ENCODE data around the gene ZYG11B. TPM values are rescaled to one million over a fixed set of nuclear protein-coding genes. Genes with fewer than 3 reads are reported as not detected.
"Not testable (repeated sequence)": the region's sequence is repeated elsewhere in the genome, so short reads cannot be mapped to it uniquely, and the experiment has no call there.

ZYG11B gene
- total RNA-seq, 2 donors from 2014 or later, result 20.5 to 26.6 TPM

DNA sequence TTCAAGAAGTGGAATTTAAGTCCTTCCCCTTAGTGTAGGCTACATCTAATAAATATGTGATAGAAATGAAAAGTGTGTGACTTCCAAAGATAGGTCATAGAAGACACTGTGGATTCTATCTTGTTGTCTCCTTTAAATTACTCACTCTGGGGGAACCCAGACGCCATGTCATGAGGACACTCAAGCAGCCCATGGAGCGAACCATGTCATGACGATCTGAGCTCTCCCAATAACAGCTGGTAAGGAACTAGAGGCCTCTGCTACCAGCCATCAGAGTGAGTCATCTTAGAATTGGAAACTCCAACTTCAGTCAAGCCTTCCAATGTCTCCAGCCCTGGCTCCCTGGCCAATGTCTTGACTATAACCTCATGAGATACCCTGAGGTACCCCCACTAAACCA lies 34.4 kb upstream of the ZYG11B start:
- no peak for DNase-seq
- Histone ChIP-seq H3K4me1 (no peaks in the 10 kb centered on the region), H3K27ac (no peak overlapping the region), H3K9ac (ENCODE audit: low read depth in 2 of 2, low read length in 2 of 2) (no peak overlapping the region), H3K36me3 (peaks cover 3% of the 10 kb centered on the region), H3K4me3 (no peak overlapping the region), H3K27me3 (no peaks in the 10 kb centered on the region), H3K9me3 (no peaks in the 10 kb centered on the region)
- TF ChIP-seq CTCF (IDR thresholded peaks at IDR 0.05), result no peak
- intact Hi-C loops (cut with DNase I), result loop anchor here (10.0 kb wide), 1 partner anchor 233 kb away; the partner anchor contains the start of genes ECHDC2 and SCP2

DNA sequence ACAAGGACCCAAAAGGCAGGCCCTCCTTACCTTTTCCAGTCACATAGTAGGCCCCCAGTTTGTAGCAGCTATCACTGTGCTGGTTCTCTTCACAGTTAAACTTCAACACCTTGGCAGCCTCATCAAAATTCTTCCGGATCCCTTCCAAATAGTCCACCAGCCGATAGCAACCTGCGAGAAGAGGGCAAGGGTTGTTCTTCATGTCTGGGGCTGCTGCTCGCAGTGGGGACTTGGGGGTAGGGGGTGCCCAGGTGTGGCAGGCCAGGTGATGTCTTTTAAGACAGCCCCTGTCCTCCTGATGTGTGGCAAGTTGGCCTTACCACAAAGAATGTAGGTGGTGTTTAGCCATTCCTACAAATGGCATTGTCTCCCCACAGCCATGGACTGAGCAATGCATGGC lies 33.6 kb upstream of the ZYG11B start:
- no peak overlapping the region for H3K4me3 ChIP-seq
- H3K36me3 ChIP-seq, result peaks cover 3% of the 10 kb centered on the region
- H3K27ac ChIP-seq, result no peak overlapping the region
- H3K27me3 ChIP-seq, result no peaks in the 10 kb centered on the region
- intact Hi-C loops (cut with DNase I), result loop anchor here (10.0 kb wide), 1 partner anchor 232 kb away; the partner anchor contains the start of genes ECHDC2 and SCP2
- DNase-seq, result no peak
- TF ChIP-seq CTCF (IDR thresholded peaks at IDR 0.05), result no peak
- H3K4me1 ChIP-seq, result no peaks in the 10 kb centered on the region
- no peak overlapping the region for H3K9ac ChIP-seq (ENCODE audit: low read depth in 2 of 2, low read length in 2 of 2)
- H3K9me3 ChIP-seq, result no peaks in the 10 kb centered on the region

DNA sequence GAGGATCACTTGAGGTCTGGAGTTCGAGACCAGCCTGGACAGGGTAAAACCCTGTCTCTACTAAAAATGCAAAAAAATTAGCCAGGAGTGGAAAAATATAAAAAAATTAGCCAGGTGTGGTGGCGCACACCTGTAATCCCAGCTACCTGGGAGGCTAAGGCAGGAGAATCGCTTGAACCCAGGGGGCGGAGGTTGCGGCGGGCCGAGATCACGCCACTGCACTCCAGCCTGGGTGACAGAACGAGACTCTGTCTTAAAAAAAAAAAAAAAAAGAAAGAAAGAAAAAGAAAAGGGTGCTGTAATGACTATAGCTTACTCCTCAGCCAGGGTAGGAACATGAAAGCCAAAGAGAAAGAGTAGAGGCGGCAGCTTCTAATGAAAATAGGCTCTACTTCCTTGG lies 32.9 kb upstream of the ZYG11B start:
- H3K27me3 ChIP-seq; H3K9ac ChIP-seq (ENCODE audit: low read depth in 2 of 2, low read length in 2 of 2); H3K36me3 ChIP-seq; H3K4me1 ChIP-seq; H3K4me3 ChIP-seq; H3K9me3 ChIP-seq; H3K27ac ChIP-seq; DNase-seq: not testable (repeated sequence)
- intact Hi-C loops (cut with DNase I), result loop anchor here (10.0 kb wide), 1 partner anchor 231 kb away; the partner anchor contains the start of genes ECHDC2 and SCP2

DNA sequence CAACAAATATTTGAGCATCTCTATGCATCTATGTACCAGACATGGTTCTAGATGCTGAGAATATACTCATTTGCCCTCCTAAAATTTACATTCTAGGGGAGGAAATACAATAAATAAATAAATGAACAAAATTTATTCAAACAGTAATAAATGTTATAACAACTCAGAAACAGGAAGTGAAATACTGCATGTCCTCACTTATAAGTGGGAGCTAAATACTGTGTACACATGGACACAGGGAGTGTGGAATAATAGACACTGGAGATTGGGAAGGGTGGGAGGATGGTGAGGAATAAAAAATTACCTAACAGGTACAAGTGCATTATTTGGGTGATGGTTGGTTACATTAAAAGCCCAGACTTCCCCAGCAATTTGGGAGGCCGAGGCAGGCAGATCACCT lies 32.4 kb upstream of the ZYG11B start:
- no peak overlapping the region for H3K4me3 ChIP-seq
- H3K36me3 ChIP-seq, result no peaks in the 10 kb centered on the region
- H3K4me1 ChIP-seq, result no peaks in the 10 kb centered on the region
- H3K27me3 ChIP-seq, result no peaks in the 10 kb centered on the region
- H3K27ac ChIP-seq, result no peak overlapping the region
- DNase-seq, result no peak
- TF ChIP-seq CTCF (IDR thresholded peaks at IDR 0.05), result no peak
- no peak overlapping the region for H3K9ac ChIP-seq (ENCODE audit: low read depth in 2 of 2, low read length in 2 of 2)
- H3K9me3 ChIP-seq, result no peaks in the 10 kb centered on the region
- intact Hi-C loops (cut with DNase I), result loop anchor here (10.0 kb wide), 1 partner anchor 231 kb away; the partner anchor contains the start of genes ECHDC2 and SCP2

DNA sequence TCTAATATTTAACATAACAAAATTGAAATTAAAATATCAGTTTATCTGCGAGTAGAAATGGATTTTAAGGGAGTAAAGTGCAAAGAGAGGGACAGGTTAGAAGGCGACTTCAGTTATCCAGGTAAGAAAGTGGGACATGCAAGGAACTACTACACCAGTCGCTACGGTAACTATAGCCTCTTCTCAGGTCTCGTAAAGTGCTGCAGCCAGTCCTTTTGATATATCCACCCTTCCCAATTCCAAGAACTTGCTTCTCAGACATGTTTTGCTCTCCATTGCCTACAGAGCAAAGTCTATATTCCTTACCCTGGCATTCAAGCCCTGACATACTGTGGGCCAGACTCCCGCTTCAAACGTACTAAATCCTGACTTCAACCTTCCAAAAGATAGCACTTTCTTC lies 30.6 kb upstream of the ZYG11B start:
- no peak for DNase-seq
- no peak for TF ChIP-seq CTCF (IDR thresholded peaks at IDR 0.05)
- intact Hi-C loops (cut with DNase I), result loop anchor here (10.0 kb wide), 1 partner anchor 229 kb away; the partner anchor contains the start of genes ECHDC2 and SCP2
- no peak overlapping the region for H3K9ac ChIP-seq (ENCODE audit: low read depth in 2 of 2, low read length in 2 of 2)
- no peaks in the 10 kb centered on the region for H3K36me3 ChIP-seq
- no peak overlapping the region for H3K4me3 ChIP-seq
- no peaks in the 10 kb centered on the region for H3K4me1 ChIP-seq
- H3K9me3 ChIP-seq, result no peaks in the 10 kb centered on the region
- no peak overlapping the region for H3K27ac ChIP-seq
- H3K27me3 ChIP-seq, result no peaks in the 10 kb centered on the region

DNA sequence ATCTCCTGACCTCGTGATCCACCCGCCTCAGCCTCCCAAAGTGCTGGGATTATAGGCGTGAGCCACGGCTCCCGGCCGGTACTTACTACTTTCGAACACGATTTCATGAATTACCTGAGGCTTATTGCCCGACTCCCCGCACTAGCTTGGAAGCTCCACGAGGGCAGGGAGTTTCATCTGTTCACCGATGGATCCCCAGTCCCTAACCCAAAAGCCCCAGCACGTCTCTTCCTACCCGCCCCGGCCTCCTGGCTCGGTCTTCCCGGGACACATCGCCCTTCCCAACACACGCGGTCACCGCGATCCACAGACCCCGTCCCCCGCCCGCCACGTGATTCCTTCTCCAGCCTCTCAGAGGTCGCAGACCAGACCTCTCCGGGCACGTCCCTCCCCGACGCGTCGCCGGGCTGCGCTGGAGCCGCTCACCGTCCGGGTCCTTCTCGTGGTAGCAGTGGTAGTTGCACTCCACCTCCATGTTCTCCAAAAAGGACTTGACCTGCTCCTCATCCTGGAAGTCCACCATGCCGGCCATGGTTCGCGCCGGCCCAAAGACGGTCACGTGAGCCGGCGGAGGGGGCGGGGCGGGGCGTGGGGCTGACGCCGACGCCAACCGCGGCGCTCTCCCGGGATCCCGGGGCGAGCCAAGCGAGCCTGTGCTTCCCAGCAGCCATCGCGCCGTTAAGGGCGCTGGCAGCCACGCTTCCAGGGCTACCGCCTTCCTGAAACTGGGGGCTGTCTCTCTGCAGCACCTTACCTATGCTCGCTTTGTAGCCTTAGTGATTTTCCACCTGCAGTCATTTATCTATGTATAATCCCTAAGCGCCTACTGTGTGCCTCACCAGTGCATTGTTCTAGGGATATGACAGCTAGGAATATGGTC lies 28.2 kb upstream of the ZYG11B start, which contains the start of gene COA7:
Gene COA7 (minus strand): TSS at position 553 of the 880 bp plus-strand sequence. CDS start 21 bp downstream, at position 532.
- H3K9me3 ChIP-seq, result no peaks in the 10 kb centered on the region
- intact Hi-C loops (cut with DNase I), result loop anchor here (10.0 kb wide), 1 partner anchor 227 kb away; the partner anchor contains the start of genes ECHDC2 and SCP2

More for the DNA sequence above, 28.2 kb upstream of the ZYG11B start, which contains the start of gene COA7:
- H3K27me3 ChIP-seq, result no peaks in the 10 kb centered on the region
- no peaks in the 10 kb centered on the region for H3K4me1 ChIP-seq
- peak; percentile 92 for DNase-seq
- no peak for TF ChIP-seq CTCF (IDR thresholded peaks at IDR 0.05)
- peak within 1 kb of the TSS; percentile 81 for H3K4me3 ChIP-seq
- H3K9ac ChIP-seq (ENCODE audit: low read depth in 2 of 2, low read length in 2 of 2), result peak within 1 kb of the TSS; percentile 61 to 90
- no peaks in the 10 kb centered on the region for H3K36me3 ChIP-seq
- peak within 1 kb of the TSS; percentile 86 for H3K27ac ChIP-seq

Data from colonic mucosa (tissue), 4 donors.